ENCODE results near the gene PSG1. TPM values are rescaled to one million over a fixed set of nuclear protein-coding genes. Genes with fewer than 3 reads are reported as not detected.
"Not testable (repeated sequence)": the region's sequence is repeated elsewhere in the genome, so short reads cannot be mapped to it uniquely, and the experiment has no call there.

PSG1 gene
- total RNA-seq, 2 donors from 2014 or later, result 0.63 to 0.80 TPM

- ATAC-seq; H3K36me3 Mint-ChIP-seq (ENCODE audit: low read depth); H3K4me3 Mint-ChIP-seq; H3K9me3 ChIP-seq (ENCODE audit: control insufficient read depth, low read length, poor library complexity, severe bottlenecking); H3K27ac Mint-ChIP-seq; DNase-seq; H3K4me1 Mint-ChIP-seq: not testable (repeated sequence)
- H3K27me3 Mint-ChIP-seq, result peaks cover 71% of the 10 kb centered on the region
Measured at GRCh38 chr19:42906162-42906561, 26.6 kb upstream of the PSG1 start.

GRCh38 chr19:42900561-42900960 is 21.0 kb upstream of the PSG1 start:
- not testable (repeated sequence) for H3K4me3 Mint-ChIP-seq; H3K9me3 ChIP-seq (ENCODE audit: control insufficient read depth, low read length, poor library complexity, severe bottlenecking); H3K36me3 Mint-ChIP-seq (ENCODE audit: low read depth); H3K4me1 Mint-ChIP-seq; DNase-seq; ATAC-seq; H3K27ac Mint-ChIP-seq
- peaks cover 64% of the 10 kb centered on the region for H3K27me3 Mint-ChIP-seq

GRCh38 chr19:42899674-42900073 is 20.2 kb upstream of the PSG1 start:
- H3K9me3 ChIP-seq (ENCODE audit: control insufficient read depth, low read length, poor library complexity, severe bottlenecking); H3K36me3 Mint-ChIP-seq (ENCODE audit: low read depth); H3K27ac Mint-ChIP-seq; H3K4me3 Mint-ChIP-seq; DNase-seq; ATAC-seq; H3K4me1 Mint-ChIP-seq: not testable (repeated sequence)
- H3K27me3 Mint-ChIP-seq, result peaks cover 56% of the 10 kb centered on the region

GRCh38 chr19:42899110-42899509 is 19.6 kb upstream of the PSG1 start:
- DNase-seq; H3K4me1 Mint-ChIP-seq; ATAC-seq; H3K4me3 Mint-ChIP-seq; H3K36me3 Mint-ChIP-seq (ENCODE audit: low read depth); H3K9me3 ChIP-seq (ENCODE audit: control insufficient read depth, low read length, poor library complexity, severe bottlenecking); H3K27ac Mint-ChIP-seq: not testable (repeated sequence)
- peaks cover 54% of the 10 kb centered on the region for H3K27me3 Mint-ChIP-seq

GRCh38 chr19:42898656-42899055 is 19.1 kb upstream of the PSG1 start:
- not testable (repeated sequence) for H3K27ac Mint-ChIP-seq; H3K9me3 ChIP-seq (ENCODE audit: control insufficient read depth, low read length, poor library complexity, severe bottlenecking); H3K4me3 Mint-ChIP-seq; ATAC-seq; H3K4me1 Mint-ChIP-seq; H3K36me3 Mint-ChIP-seq (ENCODE audit: low read depth); DNase-seq
- H3K27me3 Mint-ChIP-seq, result peaks cover 54% of the 10 kb centered on the region

GRCh38 chr19:42897729-42898128 is 18.2 kb upstream of the PSG1 start:
- H3K36me3 Mint-ChIP-seq (ENCODE audit: low read depth); H3K4me1 Mint-ChIP-seq; DNase-seq: not testable (repeated sequence)

GRCh38 chr19:42890446-42890845 is 10.9 kb upstream of the PSG1 start:
- H3K4me1 Mint-ChIP-seq; H3K36me3 Mint-ChIP-seq (ENCODE audit: low read depth); H3K4me3 Mint-ChIP-seq; DNase-seq; ATAC-seq; H3K9me3 ChIP-seq (ENCODE audit: control insufficient read depth, low read length, poor library complexity, severe bottlenecking); H3K27ac Mint-ChIP-seq: not testable (repeated sequence)
- H3K27me3 Mint-ChIP-seq, result peaks cover 30% of the 10 kb centered on the region

More at GRCh38 chr19:42897729-42898128, 18.2 kb upstream of the PSG1 start:
- H3K4me3 Mint-ChIP-seq; H3K9me3 ChIP-seq (ENCODE audit: control insufficient read depth, low read length, poor library complexity, severe bottlenecking); H3K27ac Mint-ChIP-seq; ATAC-seq: not testable (repeated sequence)
- H3K27me3 Mint-ChIP-seq, result peaks cover 48% of the 10 kb centered on the region

- not testable (repeated sequence) for H3K36me3 Mint-ChIP-seq (ENCODE audit: low read depth); DNase-seq; H3K9me3 ChIP-seq (ENCODE audit: control insufficient read depth, low read length, poor library complexity, severe bottlenecking); H3K27ac Mint-ChIP-seq; ATAC-seq; H3K4me1 Mint-ChIP-seq; H3K4me3 Mint-ChIP-seq
- peaks cover 55% of the 10 kb centered on the region for H3K27me3 Mint-ChIP-seq
Measured at GRCh38 chr19:42887876-42888445, 8.4 kb upstream of the PSG1 start.

GRCh38 chr19:42882730-42883129 is 3.2 kb upstream of the PSG1 start:
- not testable (repeated sequence) for H3K27ac Mint-ChIP-seq; H3K9me3 ChIP-seq (ENCODE audit: control insufficient read depth, low read length, poor library complexity, severe bottlenecking); H3K4me3 Mint-ChIP-seq; DNase-seq; H3K4me1 Mint-ChIP-seq; ATAC-seq; H3K36me3 Mint-ChIP-seq (ENCODE audit: low read depth)
- peaks cover 75% of the 10 kb centered on the region for H3K27me3 Mint-ChIP-seq

GRCh38 chr19:42882010-42882409 is 2.5 kb upstream of the PSG1 start:
- H3K27me3 Mint-ChIP-seq, result peaks cover 70% of the 10 kb centered on the region
- H3K36me3 Mint-ChIP-seq (ENCODE audit: low read depth); H3K27ac Mint-ChIP-seq; H3K4me3 Mint-ChIP-seq; DNase-seq; H3K4me1 Mint-ChIP-seq; H3K9me3 ChIP-seq (ENCODE audit: control insufficient read depth, low read length, poor library complexity, severe bottlenecking); ATAC-seq: not testable (repeated sequence)

- not testable (repeated sequence) for H3K36me3 Mint-ChIP-seq (ENCODE audit: low read depth); H3K27ac Mint-ChIP-seq; ATAC-seq; H3K9me3 ChIP-seq (ENCODE audit: control insufficient read depth, low read length, poor library complexity, severe bottlenecking); H3K4me1 Mint-ChIP-seq; H3K4me3 Mint-ChIP-seq; DNase-seq
- peaks cover 62% of the 10 kb centered on the region for H3K27me3 Mint-ChIP-seq
Measured at GRCh38 chr19:42881279-42881678, 1.8 kb upstream of the PSG1 start.

- H3K36me3 Mint-ChIP-seq (ENCODE audit: low read depth); DNase-seq; H3K4me1 Mint-ChIP-seq; ATAC-seq; H3K27ac Mint-ChIP-seq; H3K4me3 Mint-ChIP-seq; H3K9me3 ChIP-seq (ENCODE audit: control insufficient read depth, low read length, poor library complexity, severe bottlenecking): not testable (repeated sequence)
- H3K27me3 Mint-ChIP-seq, result peaks cover 56% of the 10 kb centered on the region
Measured at GRCh38 chr19:42880621-42881020, 1.1 kb upstream of the PSG1 start.

- H3K36me3 Mint-ChIP-seq (ENCODE audit: low read depth); ATAC-seq; H3K27ac Mint-ChIP-seq; DNase-seq; H3K4me3 Mint-ChIP-seq; H3K9me3 ChIP-seq (ENCODE audit: control insufficient read depth, low read length, poor library complexity, severe bottlenecking); H3K4me1 Mint-ChIP-seq: not testable (repeated sequence)
- peaks cover 44% of the 10 kb centered on the region for H3K27me3 Mint-ChIP-seq
Measured at GRCh38 chr19:42876596-42876995, 2.9 kb downstream of the PSG1 start.

- H3K27ac Mint-ChIP-seq; H3K9me3 ChIP-seq (ENCODE audit: control insufficient read depth, low read length, poor library complexity, severe bottlenecking); H3K36me3 Mint-ChIP-seq (ENCODE audit: low read depth); ATAC-seq; DNase-seq; H3K4me3 Mint-ChIP-seq; H3K4me1 Mint-ChIP-seq: not testable (repeated sequence)
- peaks cover 45% of the 10 kb centered on the region for H3K27me3 Mint-ChIP-seq
Measured at GRCh38 chr19:42875881-42876280, 3.6 kb downstream of the PSG1 start.
